GM19455 (cell line): ENCODE data around the gene KRTAP5-3.

Source experiments
- ATAC-seq: cut with Tn5 transposase; IDR thresholded peaks from one replicate; pipeline ENCODE4 v1.9.1; 2021; ENCODE audit not compliant: unreplicated experiment

The KRTAP5-3 gene

DNA sequence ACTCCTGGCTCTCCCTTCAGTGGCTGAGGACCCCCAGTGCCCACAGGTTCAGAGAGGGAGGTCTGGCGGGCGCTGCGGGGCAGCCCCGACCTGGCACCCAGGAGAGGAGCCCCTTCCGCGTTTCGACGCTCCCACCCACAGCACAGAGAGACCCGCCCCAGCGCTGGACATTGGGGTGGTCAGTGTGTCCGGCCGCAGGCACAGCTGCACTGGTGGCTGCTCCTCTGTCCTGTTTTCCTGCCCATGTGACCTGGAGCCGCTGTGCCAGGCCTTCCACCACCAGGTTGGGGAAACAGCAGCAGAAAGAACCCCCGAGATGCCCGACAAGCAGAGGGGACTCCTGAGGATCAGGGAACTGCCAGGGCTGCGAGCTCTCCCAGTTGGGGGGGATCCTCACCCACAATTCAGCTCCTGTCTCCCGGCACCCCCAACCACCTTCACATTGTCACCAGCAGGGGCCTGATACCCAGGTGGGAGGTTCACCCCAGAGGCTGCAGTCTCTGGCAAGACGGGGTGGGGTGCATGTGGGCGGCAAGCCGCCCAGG is 35.0 kb upstream of the KRTAP5-3 start:
- ATAC-seq = no peak

DNA sequence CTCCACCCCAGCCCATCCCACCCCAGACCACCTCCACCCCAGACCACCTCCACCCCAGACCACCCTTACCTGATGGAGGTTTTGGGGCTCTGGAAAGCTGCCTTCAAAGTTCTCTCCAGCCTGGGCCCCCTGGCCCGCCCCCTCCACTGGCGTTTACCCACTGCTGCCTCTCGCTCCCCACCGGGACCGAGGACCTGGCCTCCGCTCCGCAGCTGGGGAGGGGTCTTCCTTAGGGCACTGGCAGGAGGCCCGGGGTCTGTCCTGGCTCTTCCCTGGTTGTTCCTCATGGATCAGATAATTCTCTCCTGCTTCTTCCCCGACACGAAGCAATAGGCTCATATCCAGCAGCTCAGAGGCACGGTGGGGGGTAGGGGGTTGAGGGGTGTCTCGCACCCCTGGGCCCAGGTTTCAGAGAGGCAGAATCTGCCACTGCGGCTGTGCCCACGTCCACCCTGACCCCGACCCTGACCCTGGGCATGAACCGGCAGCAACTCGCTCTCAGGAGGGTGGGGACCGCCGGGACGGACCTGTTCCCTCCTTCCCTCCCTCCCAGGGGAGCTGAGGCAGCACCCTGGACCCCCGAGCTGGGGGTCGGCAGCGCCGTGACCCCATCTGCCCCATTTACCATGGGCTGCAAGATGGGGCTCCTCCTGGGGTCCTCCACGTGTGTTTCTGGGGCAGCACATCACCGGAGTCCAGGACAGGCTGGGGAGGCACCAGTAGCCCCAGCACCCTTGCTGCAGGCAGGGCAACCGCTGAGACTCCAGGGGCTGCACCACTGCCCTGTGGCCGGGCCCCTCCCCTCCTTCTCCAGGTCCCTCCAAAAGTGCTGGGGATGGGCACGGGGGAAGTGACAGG is 34.3 kb upstream of the KRTAP5-3 start:
- no peak for ATAC-seq

- ATAC-seq = no peak
These were observed 32.8 kb upstream of the KRTAP5-3 start for GRCh38 chr11:1641096-1641495.

GRCh38 chr11:1640076-1640946 is 32.0 kb upstream of the KRTAP5-3 start:
- ATAC-seq = no peak

DNA sequence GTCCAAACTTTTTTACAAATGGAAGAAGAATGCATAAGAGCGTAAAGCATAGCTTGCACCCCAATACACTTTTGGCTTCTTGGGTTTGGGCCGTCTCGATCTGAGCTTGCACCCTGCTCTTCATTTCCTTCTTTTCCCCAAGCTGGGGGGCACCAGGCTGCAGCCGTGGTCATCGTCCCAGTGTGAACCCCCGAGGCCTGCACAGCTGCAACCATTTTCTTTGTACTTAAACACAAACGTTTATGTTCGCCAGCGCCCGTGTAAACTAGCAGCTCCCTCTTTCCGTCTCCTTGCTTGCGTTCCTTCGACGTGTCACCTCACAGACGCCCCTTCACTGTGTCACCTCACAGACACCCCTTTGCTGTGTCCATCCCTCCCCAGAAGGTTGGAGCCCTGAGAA is 31.4 kb upstream of the KRTAP5-3 start:
- ATAC-seq = no peak

GRCh38 chr11:1639102-1639620 is 30.9 kb upstream of the KRTAP5-3 start:
- ATAC-seq = no peak

GRCh38 chr11:1638344-1638743 is 30.1 kb upstream of the KRTAP5-3 start:
- no peak for ATAC-seq

GRCh38 chr11:1637628-1638027 is 29.4 kb upstream of the KRTAP5-3 start:
- ATAC-seq = no peak

DNA sequence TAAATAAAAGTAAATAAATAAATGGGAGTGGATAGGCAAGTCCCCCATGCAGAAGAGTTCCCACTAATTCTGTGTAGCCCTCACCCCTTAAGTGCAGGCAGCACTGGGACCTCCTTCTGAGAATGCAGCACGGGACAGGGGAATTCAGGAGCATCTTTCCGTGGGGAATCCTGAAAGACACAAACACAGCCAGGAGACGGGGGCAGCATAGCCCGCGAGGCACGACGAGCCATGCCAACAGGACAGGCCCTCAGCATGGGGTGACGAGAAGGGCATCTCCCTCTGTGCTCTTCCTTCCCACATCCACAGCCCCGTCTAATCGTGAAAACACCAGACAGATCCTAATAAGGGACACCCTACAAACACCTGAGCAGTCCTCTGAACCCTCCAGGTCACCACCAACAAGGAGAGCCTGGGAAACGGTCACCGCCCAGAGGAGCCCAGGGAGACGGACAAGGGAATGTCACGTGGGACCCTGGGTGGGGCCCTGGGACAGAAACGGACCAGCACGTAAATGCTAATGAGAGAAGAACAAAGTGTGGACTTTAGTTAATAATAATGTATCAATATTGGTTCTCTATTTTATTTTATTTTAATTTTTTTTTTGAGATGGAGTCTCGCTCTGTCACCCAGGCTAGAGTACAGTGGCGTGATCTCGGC is 28.2 kb upstream of the KRTAP5-3 start:
- ATAC-seq = no peak

DNA sequence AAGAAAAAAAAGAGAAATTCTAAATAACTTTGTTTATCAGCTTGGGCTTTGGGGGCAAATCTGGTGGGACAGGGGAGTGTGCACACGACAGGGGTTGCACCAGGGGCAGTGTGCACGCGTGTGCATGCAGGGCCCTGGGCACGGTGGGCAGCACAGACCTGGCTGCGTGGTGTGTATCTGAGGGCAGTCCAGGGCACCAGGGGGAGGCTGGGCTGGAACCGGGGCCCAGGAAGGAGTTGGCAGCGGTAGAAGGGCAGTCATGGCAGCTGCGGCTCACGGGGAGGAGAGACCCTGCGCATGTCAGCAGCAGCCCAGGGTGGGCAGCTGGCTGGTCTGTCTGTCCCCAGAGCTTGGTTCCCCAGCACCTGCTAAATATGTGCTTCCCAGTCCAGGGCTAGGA is 25.6 kb upstream of the KRTAP5-3 start:
- no peak for ATAC-seq

DNA sequence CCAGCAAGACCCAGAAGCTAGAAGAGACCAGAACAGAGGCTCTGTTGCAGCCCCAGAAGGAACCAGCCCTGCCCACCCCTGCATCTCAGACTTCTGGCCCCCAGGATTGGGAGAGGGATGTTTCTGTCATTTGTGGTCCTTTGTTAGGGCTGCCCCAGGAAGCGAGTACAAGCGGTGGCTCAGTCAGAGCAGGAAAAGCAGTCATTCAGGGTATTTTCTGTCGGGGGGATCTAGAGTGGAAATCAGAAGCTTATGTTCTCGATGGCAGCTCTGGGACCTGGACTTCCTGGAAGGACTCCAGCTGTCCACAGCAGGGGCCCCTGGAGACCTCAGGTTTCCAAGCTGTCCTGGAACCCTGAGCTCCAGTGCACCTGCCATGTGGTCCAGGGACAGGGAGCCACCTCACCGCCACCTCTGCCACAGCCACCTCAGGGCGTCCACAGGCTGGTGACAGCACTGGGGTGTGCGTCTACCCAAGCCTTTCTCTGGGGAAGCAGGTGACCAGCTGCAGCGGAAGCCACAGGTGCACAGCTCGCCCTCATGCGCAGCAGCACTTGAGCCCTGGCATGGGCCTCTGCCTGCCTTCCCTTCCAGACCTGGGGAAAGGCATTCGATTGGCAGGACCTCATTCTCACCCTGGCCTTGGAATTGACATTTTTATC is 23.9 kb upstream of the KRTAP5-3 start:
- no peak for ATAC-seq

GRCh38 chr11:1631066-1631568 is 22.9 kb upstream of the KRTAP5-3 start:
- no peak for ATAC-seq

- no peak for ATAC-seq
These were observed 22.0 kb upstream of the KRTAP5-3 start for GRCh38 chr11:1630271-1630670.

GRCh38 chr11:1629326-1630185 is 21.3 kb upstream of the KRTAP5-3 start, which contains the start of gene KRTAP5-5:
Gene KRTAP5-5, plus strand, starts transcription at chr11:1629775. Its CDS starts 66 bp downstream, at chr11:1629841.
- no peak for ATAC-seq

DNA sequence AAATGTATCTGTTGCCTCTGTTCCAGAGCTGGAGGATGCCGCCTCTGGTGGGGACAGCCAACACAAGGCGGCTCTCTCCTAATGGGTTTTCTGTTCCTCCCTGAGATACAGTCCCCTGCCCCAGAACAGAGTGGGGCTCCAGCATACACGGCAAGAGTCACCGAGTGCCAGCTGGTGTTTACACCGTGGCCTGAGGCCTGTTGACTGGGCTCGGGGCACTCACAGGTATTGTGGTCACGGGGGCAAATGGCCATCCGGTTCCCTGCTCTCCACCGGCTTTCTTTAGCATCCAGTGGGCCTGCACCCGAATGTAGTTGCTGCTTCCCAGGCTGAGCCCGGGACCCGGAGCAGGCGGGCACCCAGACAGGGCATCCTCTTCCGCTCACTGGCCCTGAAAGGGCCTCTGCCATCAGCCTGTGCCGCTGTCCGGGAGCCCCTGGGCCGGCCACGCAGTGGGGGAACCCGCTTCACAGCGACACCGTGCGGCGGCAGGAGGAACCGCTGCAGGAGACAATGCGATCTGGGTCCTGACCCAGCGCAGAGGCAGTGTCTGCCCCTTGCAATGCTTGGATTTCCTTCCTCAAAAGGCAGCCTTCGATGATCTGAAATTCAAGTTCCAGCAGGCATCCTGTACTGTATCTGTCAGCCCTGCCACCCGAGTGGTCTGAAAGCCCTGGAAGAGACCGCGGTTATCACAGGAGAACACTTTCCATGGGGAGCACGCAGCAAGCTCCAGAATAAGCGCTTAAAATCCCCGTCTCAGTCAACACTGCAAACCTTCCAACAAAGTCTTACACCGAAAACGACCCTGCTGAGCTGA is 20.5 kb upstream of the KRTAP5-3 start:
- ATAC-seq = no peak

- no peak for ATAC-seq
These were observed 17.3 kb upstream of the KRTAP5-3 start for GRCh38 chr11:1625541-1625940.

DNA sequence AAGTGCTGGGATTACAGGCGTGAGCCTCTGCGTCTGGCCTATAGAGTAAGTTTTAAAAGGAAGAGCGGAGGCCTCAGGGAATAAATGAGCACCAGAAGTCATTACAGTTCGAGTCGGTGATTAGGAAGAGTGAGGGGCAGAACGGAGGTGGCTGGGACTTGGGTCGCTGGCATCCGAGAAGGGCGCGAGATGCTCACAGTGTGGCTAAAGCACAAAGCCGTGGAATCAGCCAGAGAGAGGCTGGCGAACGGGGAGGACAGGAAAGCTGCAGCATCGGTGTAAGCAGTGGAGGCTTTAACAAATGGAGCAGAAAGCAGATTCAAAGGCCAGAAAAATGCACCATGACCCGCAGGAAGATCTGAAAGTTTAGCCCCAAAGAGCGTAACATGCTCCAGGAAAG is 16.4 kb upstream of the KRTAP5-3 start:
- ATAC-seq = no peak

DNA sequence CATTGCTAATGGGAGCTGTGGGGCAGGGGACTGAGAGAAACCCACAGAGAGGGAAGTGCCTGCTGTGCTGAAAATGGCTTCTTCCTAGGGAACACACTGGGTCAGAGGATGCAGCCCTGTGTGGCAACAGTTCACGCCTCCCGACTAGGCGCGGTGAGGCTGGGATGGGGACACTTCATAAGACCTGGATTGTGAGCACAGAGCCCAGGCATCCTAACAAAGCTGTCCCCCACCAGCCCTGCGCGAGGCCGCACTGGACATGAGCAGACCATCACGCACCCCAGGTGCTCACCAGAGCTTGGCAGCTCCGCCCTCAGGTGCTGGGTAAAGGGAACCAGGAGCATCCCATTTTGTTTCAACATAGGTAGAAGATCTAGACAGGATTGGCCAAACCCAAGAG is 15.5 kb upstream of the KRTAP5-3 start:
- ATAC-seq = no peak
